B cell (primary cell): Measurements from ENCODE around the gene IFRD2. TPM values are rescaled to one million over a fixed set of nuclear protein-coding genes. Genes with fewer than 3 reads are reported as not detected.
A peak's percentile ranks its signal among the peaks of the same experiment; 100 is the strongest.
"Not testable (repeated sequence)": the region's sequence is repeated elsewhere in the genome, so short reads cannot be mapped to it uniquely, and the experiment has no call there.

Source experiments
- ATAC-seq: fragments of 200-7000 bp; cut with Tn5 transposase; one replicate; pipeline ENCODE4 v1.10.0; 2021; ENCODE audit warnings: low read depth, mild to moderate bottlenecking, moderate number of reproducible peaks, moderate library complexity
- CTCF ChIA-PET: fragments of 350-600 bp; sonication (Branson Sonifier 250); formaldehyde crosslinking; loops from one replicate; lab custom pipeline; 2021; ENCODE audit warnings: antibody characterized with exemption, inconsistent platforms; lab: Charles Lee
- POLR2A ChIA-PET: fragments of 350-600 bp; sonication (Branson Sonifier 250); formaldehyde crosslinking; loops from one replicate; lab custom pipeline; 2021; ENCODE audit warnings: antibody characterized with exemption; lab: Charles Lee
- DNase-seq: peaks from one replicate; pipeline ENCODE4 v3.0.0; 2013
- H2AFZ ChIP-seq: 2 replicates; pipeline ENCODE4 v1.6.1; 2012; ENCODE audit warnings: mild to moderate bottlenecking, low read depth, low read length; ENCODE audit not compliant: insufficient read depth, poor library complexity, severe bottlenecking
- H3K27ac ChIP-seq, 2 donors: 1 replicate in 1 of 2; 2 replicates in 1 of 2; pipeline ENCODE4 v1.5.1; 2012 to 2013; ENCODE audit warnings: low read length in 2 of 2, mild to moderate bottlenecking in 2 of 2, moderate library complexity in 1 of 2
- H3K27me3 ChIP-seq, 4 experiments: fragments of 200-600 bp in 1 of 4; sonication (generic) in 1 of 4; replicated peaks in 1 of 4; 1 replicate in 2 of 4; 2 replicates in 2 of 4; pipeline versions ENCODE4 v1.6.1 to v1.7.0; 2013 to 2016; ENCODE audit warnings: low read length in 3 of 4, mild to moderate bottlenecking in 2 of 4, mixed read lengths in 1 of 4, moderate library complexity in 1 of 4; ENCODE audit not compliant: insufficient read depth in 4 of 4, control insufficient read depth in 3 of 4; ENCODE audit errors: control extremely low read depth in 1 of 4
- H3K36me3 ChIP-seq, 2 experiments: replicated peaks in 1 of 2; 1 replicate in 1 of 2; 2 replicates in 1 of 2; pipeline versions ENCODE4 v1.6.1 to v1.7.1; 2013; ENCODE audit warnings: low read length in 1 of 2; ENCODE audit not compliant: insufficient read depth in 2 of 2, control insufficient read depth in 1 of 2; ENCODE audit errors: control extremely low read depth in 1 of 2, extremely low read depth in 1 of 2
- H3K4me1 ChIP-seq, 2 donors: fragments of 200-600 bp in 1 of 2; sonication (generic) in 1 of 2; 1 replicate in 1 of 2; 2 replicates in 1 of 2; pipeline versions ENCODE4 v1.5.1 to v1.6.1; 2013 to 2017; ENCODE audit warnings: low read length in 2 of 2; ENCODE audit not compliant: control insufficient read depth in 2 of 2, insufficient read depth in 2 of 2
- H3K4me2 ChIP-seq: replicated peaks from 2 replicates; pipeline ENCODE3; 2012; ENCODE audit warnings: mild to moderate bottlenecking, low read depth, low read length; ENCODE audit not compliant: poor library complexity, severe bottlenecking
- H3K4me3 ChIP-seq, 5 experiments: fragments of 200-600 bp in 1 of 5; sonication (generic) in 1 of 5; 1 replicate in 3 of 5; 2 replicates in 2 of 5; pipeline versions ENCODE4 v1.5.1 to v1.7.0; 2011 to 2016; ENCODE audit warnings: low read length in 4 of 5, mild to moderate bottlenecking in 4 of 5, low read depth in 2 of 5, control low read depth in 1 of 5, moderate library complexity in 1 of 5; ENCODE audit not compliant: insufficient read depth in 1 of 5; ENCODE audit errors: control extremely low read depth in 1 of 5, extremely low read depth in 1 of 5
- H3K79me2 ChIP-seq: fragments of 200-600 bp; sonication (generic); one replicate; pipeline ENCODE4 v1.6.0; 2016; ENCODE audit warnings: low read length; ENCODE audit not compliant: control insufficient read depth, insufficient read depth
- H3K9ac ChIP-seq: fragments of 200-600 bp; sonication (generic); 2 replicates; pipeline ENCODE4 v1.6.1; 2017; ENCODE audit warnings: mild to moderate bottlenecking, low read length, moderate library complexity
- H3K9me3 ChIP-seq, 3 donors: one replicate each; pipeline versions ENCODE4 v1.6.1 to v1.7.1; 2013; ENCODE audit warnings: low read length in 2 of 3; ENCODE audit not compliant: control insufficient read depth in 2 of 3, insufficient read depth in 1 of 3; ENCODE audit errors: control extremely low read depth in 1 of 3
- H4K20me1 ChIP-seq: 2 replicates; pipeline ENCODE4 v1.6.0; 2012; ENCODE audit warnings: mild to moderate bottlenecking, low read length; ENCODE audit not compliant: insufficient read depth, control insufficient read depth, poor library complexity, severe bottlenecking
- H3K27ac Mint-ChIP-seq: one replicate; pipeline ENCODE4 v1.8.0; 2021; ENCODE audit warnings: mixed read lengths
- H3K27me3 Mint-ChIP-seq: one replicate; pipeline ENCODE4 v1.8.0; 2021; ENCODE audit warnings: mixed read lengths
- H3K4me1 Mint-ChIP-seq: one replicate; pipeline ENCODE4 v1.8.0; 2021; ENCODE audit warnings: mixed read lengths
- H3K4me3 Mint-ChIP-seq: one replicate; pipeline ENCODE4 v1.8.0; 2021; ENCODE audit warnings: mixed read lengths
- H3K9me3 Mint-ChIP-seq: one replicate; pipeline ENCODE4 v1.8.0; 2022; ENCODE audit warnings: mixed read lengths; ENCODE audit not compliant: insufficient read depth
- CTCF ChIP-seq: fragments of 200-600 bp; IDR thresholded peaks from one replicate; pipeline ENCODE4 v1.8.0; 2022; ENCODE audit warnings: antibody characterized with exemption, mild to moderate bottlenecking
- EZH2 ChIP-seq: IDR thresholded peaks from 2 replicates; pipeline ENCODE4 v1.6.1; 2012; ENCODE audit warnings: borderline replicate concordance, low read depth, mild to moderate bottlenecking, moderate library complexity, low read length; ENCODE audit not compliant: insufficient read depth, poor library complexity, severe bottlenecking
- WGBS: methylation state at CpG from one replicate; pipeline ENCODE4 v1.1.5; 2013; ENCODE audit warnings: missing lambda C conversion rate; ENCODE audit not compliant: insufficient coverage; 5-methylcytosine and 5-hydroxymethylcytosine counted together
- intact Hi-C: fragments of 100-400 bp; cut with micrococcal nuclease; formaldehyde crosslinking; loops from one replicate; pipeline ENCODE4 v1.10.0; 2022
- polyA plus RNA-seq: library from polyadenylated mRNA; depleted of rRNA; stranded (reverse); fragments of >200 nt; gene quantifications from 2 replicates; pipeline ENCODE4 v1.2.3, GENCODE V29; 2012
- total RNA-seq, 2 donors: library from RNA; stranded (reverse); fragments of 120-200 nt in 1 of 2; gene quantifications; 1 replicate in 1 of 2; 2 replicates in 1 of 2; pipeline versions ENCODE4 v1.2.3 to v1.2.4, GENCODE V29; 2013 to 2022

The IFRD2 gene
- total and polyA plus RNA-seq, 2 donors (not counting 1 experiment from before 2014, with no cell fraction given) = 63.4 to 80.1 TPM

DNA sequence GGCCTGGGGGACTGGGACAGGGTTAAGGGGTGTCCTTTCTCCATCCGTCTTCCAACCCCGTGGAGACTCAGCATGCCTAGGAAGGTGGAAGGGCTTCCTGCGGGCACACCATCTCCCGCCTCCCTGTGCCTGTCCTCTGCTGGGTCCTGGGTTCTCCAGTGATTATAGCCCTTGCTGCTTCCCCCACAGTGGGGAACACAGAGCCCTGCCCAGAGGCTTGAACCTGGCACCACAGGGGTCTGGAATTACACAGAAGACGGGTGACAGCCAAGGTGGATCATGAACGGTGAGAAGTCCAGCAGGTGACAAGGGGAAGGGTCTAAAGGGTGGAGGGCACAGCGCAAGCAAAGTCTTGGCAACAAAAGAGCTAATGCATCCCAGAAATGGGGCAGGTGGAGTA, 29.5 kb downstream of the IFRD2 start:
- no peak overlapping the region for H3K27ac ChIP-seq
- no peak overlapping the region for H3K4me2 ChIP-seq
- H3K79me2 ChIP-seq = no peaks in the 10 kb centered on the region
- no peak overlapping the region for H2AFZ ChIP-seq
- ChIA-PET POLR2A (interaction anchor here (0.7 kb wide), 1 partner anchor 28 kb away, joined by 6 read pairs; no protein-coding TSS in a partner anchor), CTCF (interaction anchor here (1.2 to 1.9 kb wide), 4 partner anchors 9 to 37 kb away, joined by 3 to 4 read pairs (median 4); no protein-coding TSS in a partner anchor)
- ATAC-seq (no peak), DNase-seq (no peak)
- no peak for TF ChIP-seq EZH2
- no peak for TF ChIP-seq CTCF
- Mint-ChIP-seq H3K9me3 (no peaks in the 10 kb centered on the region), H3K27me3 (peaks cover 6% of the 10 kb centered on the region), H3K27ac (no peak overlapping the region), H3K4me1 (peaks cover 10% of the 10 kb centered on the region), H3K4me3 (no peak overlapping the region)
- intact Hi-C loops = no loop called here
- no peak overlapping the region for H3K9ac ChIP-seq
- no peak overlapping the region for H3K4me3 ChIP-seq
- H3K9me3 ChIP-seq = no peaks in the 10 kb centered on the region
- 96% methylated on average over 6 of the region's 7 CpGs for WGBS
- H4K20me1 ChIP-seq = peaks cover 20% of the 10 kb centered on the region
- H3K27me3 ChIP-seq = peaks cover 0 to 26% (median 4%) of the 10 kb centered on the region in 4 experiments
- H3K36me3 ChIP-seq = peaks cover 0 to 7% of the 10 kb centered on the region in 2 experiments
- peaks cover 12 to 17% of the 10 kb centered on the region in 2 donors for H3K4me1 ChIP-seq

GRCh38 chr3:50262200-50262599, 30.0 kb downstream of the IFRD2 start:
- H3K4me2 ChIP-seq, DNase-seq, H3K9me3 ChIP-seq, H3K27me3 Mint-ChIP-seq, H3K4me3 ChIP-seq, H3K9me3 Mint-ChIP-seq, H3K9ac ChIP-seq, H3K4me3 Mint-ChIP-seq, POLR2A ChIA-PET, ATAC-seq, intact Hi-C loops, H3K27ac ChIP-seq, H2AFZ ChIP-seq, H3K79me2 ChIP-seq: not testable (repeated sequence)
- Histone ChIP-seq H3K4me1 (peaks cover 12 to 17% of the 10 kb centered on the region in 2 donors), H3K36me3 (peaks cover 0 to 12% of the 10 kb centered on the region in 2 experiments), H4K20me1 (peaks cover 26% of the 10 kb centered on the region), H3K27me3 (peaks cover 0 to 23% (median 2%) of the 10 kb centered on the region in 4 experiments)
- peaks cover 11% of the 10 kb centered on the region for H3K4me1 Mint-ChIP-seq
- CTCF ChIA-PET = interaction anchor here (1.2 to 27.3 kb wide), 4 partner anchors 10 to 28 kb away, joined by 4 to 596 read pairs (median 40); partner anchors contain the start of gene GNAI2
- no CpG with 5 or more reads among the region's 4 CpGs for WGBS
- peak overlapping the region; percentile 46 for H3K27ac Mint-ChIP-seq
